ENCODE measurements around the gene GJB3.
"Not testable (repeated sequence)": the region's sequence is repeated elsewhere in the genome, so short reads cannot be mapped to it uniquely, and the experiment has no call there.

The GJB3 gene

GRCh38 chr1:34781071-34781843, at the start of gene GJB3:
GJB3 (plus strand) TSS chr1:34781214; CDS start chr1:34784763, 3,549 bp downstream.
- peak in 1 of 2 donors; percentile 29 for DNase-seq

- DNase-seq = not testable (repeated sequence)
Observed at GRCh38 chr1:34732831-34733230, 48.2 kb upstream of the GJB3 start.

GRCh38 chr1:34736692-34737091, 44.3 kb upstream of the GJB3 start:
- DNase-seq = no peak

- not testable (repeated sequence) for DNase-seq
Observed at GRCh38 chr1:34737236-34737635, 43.8 kb upstream of the GJB3 start.

GRCh38 chr1:34739613-34740012, 41.4 kb upstream of the GJB3 start:
- DNase-seq = no peak

- no peak for DNase-seq
Observed at GRCh38 chr1:34740161-34740868, 40.7 kb upstream of the GJB3 start.

GRCh38 chr1:34742667-34743270, 38.2 kb upstream of the GJB3 start:
- DNase-seq = peak; percentile 85 to 91

- DNase-seq = no peak
Observed at GRCh38 chr1:34743775-34744174, 37.2 kb upstream of the GJB3 start.

GRCh38 chr1:34744851-34745250, 36.2 kb upstream of the GJB3 start:
- DNase-seq = no peak

GRCh38 chr1:34745666-34746065, 35.3 kb upstream of the GJB3 start:
- no peak for DNase-seq

GRCh38 chr1:34746101-34746500, 34.9 kb upstream of the GJB3 start:
- DNase-seq = no peak

- no peak for DNase-seq
Observed at GRCh38 chr1:34746785-34747637, 34.0 kb upstream of the GJB3 start.

- no peak for DNase-seq
Observed at GRCh38 chr1:34747638-34747941, 33.4 kb upstream of the GJB3 start.

GRCh38 chr1:34749992-34750391, 31.0 kb upstream of the GJB3 start:
- no peak for DNase-seq

GRCh38 chr1:34750610-34751009, 30.4 kb upstream of the GJB3 start:
- no peak for DNase-seq

GRCh38 chr1:34753163-34753562, 27.9 kb upstream of the GJB3 start:
- no peak for DNase-seq

GRCh38 chr1:34754964-34755637, 25.9 kb upstream of the GJB3 start, which contains the start of gene GJB5:
GJB5 (plus strand) TSS chr1:34755047; CDS start chr1:34757331, 2,284 bp downstream.
- no peak for DNase-seq

GRCh38 chr1:34755961-34756360, 25.1 kb upstream of the GJB3 start:
- no peak for DNase-seq

- no peak for DNase-seq
Observed at GRCh38 chr1:34757386-34757785, 23.6 kb upstream of the GJB3 start.

- no peak for DNase-seq
Observed at GRCh38 chr1:34758751-34759150, 22.3 kb upstream of the GJB3 start.

GRCh38 chr1:34759503-34760357, 21.3 kb upstream of the GJB3 start, which contains the start of gene GJB4:
GJB4 (plus strand) TSS chr1:34759740; CDS start chr1:34761255, 1,515 bp downstream.
- DNase-seq = no peak
